Measurements from ENCODE around the gene MAEL. TPM values are rescaled to one million over a fixed set of nuclear protein-coding genes. Genes with fewer than 3 reads are reported as not detected.

The MAEL gene
- polyA plus RNA-seq, 3 donors = not detected

- H3K4me3 Mint-ChIP-seq = no peak overlapping the region
- Histone ChIP-seq H3K4me1 (ENCODE audit: control insufficient read depth in 1 of 2, insufficient read depth in 2 of 2, low read length in 2 of 2) (no peaks in the 10 kb centered on the region), H3K9me3 (replicated peaks in 1 of 2; ENCODE audit: control insufficient read depth in 1 of 2, insufficient read depth in 1 of 2, low read length in 2 of 2) (no peaks in the 10 kb centered on the region), H3K36me3 (replicated peaks in 1 of 2; ENCODE audit: control insufficient read depth in 1 of 2, insufficient read depth in 2 of 2, low read length in 2 of 2) (no peaks in the 10 kb centered on the region), H3K79me2 (ENCODE audit: insufficient read depth, low read length) (no peaks in the 10 kb centered on the region), H4K20me1 (ENCODE audit: insufficient read depth, low read length) (no peaks in the 10 kb centered on the region), H3K9ac (ENCODE audit: insufficient read depth, low read length, poor library complexity, severe bottlenecking) (no peak overlapping the region), H3K27me3 (ENCODE audit: control insufficient read depth in 2 of 2, insufficient read depth in 2 of 2, low read length in 2 of 2) (peaks cover 0 to under 1% of the 10 kb centered on the region in 2 donors), H3K4me2 (replicated peaks; ENCODE audit: extremely low read depth, low read length, poor library complexity, severe bottlenecking) (no peak overlapping the region), H3K27ac (ENCODE audit: low read depth in 1 of 2, low read length in 2 of 2) (no peak overlapping the region), H2AFZ (ENCODE audit: insufficient read depth, low read depth, low read length, poor library complexity, severe bottlenecking) (no peak overlapping the region), H3K4me3 (replicated peaks in 1 of 3; ENCODE audit: low read depth in 2 of 3, low read length in 3 of 3) (no peak overlapping the region)
- H3K36me3 Mint-ChIP-seq = no peaks in the 10 kb centered on the region
- H3K9me3 Mint-ChIP-seq = peaks cover 0 to 2% (median 0%) of the 10 kb centered on the region in 7 donors
- WGBS (ENCODE audit: insufficient coverage) = 100% methylated on average over 1 of the region's 1 CpG
- H3K4me1 Mint-ChIP-seq = peaks cover 4% of the 10 kb centered on the region
- DNase-seq = no peak
- TF ChIP-seq CTCF (IDR thresholded peaks at IDR 0.05) = no peak
- H3K27me3 Mint-ChIP-seq (ENCODE audit: low read depth in 3 of 3) = peaks cover 2 to 7% (median 5%) of the 10 kb centered on the region in 3 donors
- H3K27ac Mint-ChIP-seq = no peak overlapping the region
- intact Hi-C loops (cut with micrococcal nuclease) = no loop called here
Observed at GRCh38 chr1:166981589-166981988, 7.5 kb upstream of the MAEL start.

DNA sequence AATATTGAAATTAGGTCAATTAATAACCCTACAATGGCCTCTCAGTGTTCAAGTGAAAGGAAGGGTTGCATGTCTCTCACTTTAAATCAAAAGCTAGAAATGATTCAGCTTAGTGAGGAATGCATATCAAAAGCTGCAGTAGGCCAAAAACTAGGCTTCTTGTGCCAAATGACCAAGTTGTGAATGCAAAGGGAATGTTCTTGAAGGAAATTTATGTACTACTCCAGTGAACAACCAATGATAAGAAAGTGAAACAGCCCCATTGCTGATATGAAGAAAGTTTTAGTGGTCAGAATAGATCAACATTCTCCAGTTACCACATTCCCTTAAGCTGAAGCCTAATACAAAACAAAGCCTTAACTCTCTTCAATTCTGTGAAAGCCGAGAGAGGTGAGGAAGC is 10.0 kb downstream of the MAEL start:
- no peak for TF ChIP-seq CTCF (IDR thresholded peaks at IDR 0.05)
- Mint-ChIP-seq H3K4me3 (no peak overlapping the region), H3K27ac (no peak overlapping the region), H3K36me3 (no peaks in the 10 kb centered on the region), H3K27me3 (ENCODE audit: low read depth in 3 of 3) (no peaks in the 10 kb centered on the region), H3K4me1 (no peaks in the 10 kb centered on the region), H3K9me3 (peaks cover 2 to 10% (median 7%) of the 10 kb centered on the region in 7 donors)
- H3K9ac ChIP-seq (ENCODE audit: insufficient read depth, low read length, poor library complexity, severe bottlenecking) = no peak overlapping the region
- no CpG with 5 or more reads among the region's 1 CpG for WGBS (ENCODE audit: insufficient coverage)
- no peaks in the 10 kb centered on the region for H4K20me1 ChIP-seq (ENCODE audit: insufficient read depth, low read length)
- H3K36me3 ChIP-seq (replicated peaks in 1 of 2; ENCODE audit: control insufficient read depth in 1 of 2, insufficient read depth in 2 of 2, low read length in 2 of 2) = no peaks in the 10 kb centered on the region
- peaks cover 3 to 10% of the 10 kb centered on the region in 2 donors for H3K9me3 ChIP-seq (replicated peaks in 1 of 2; ENCODE audit: control insufficient read depth in 1 of 2, insufficient read depth in 1 of 2, low read length in 2 of 2)
- no peaks in the 10 kb centered on the region for H3K79me2 ChIP-seq (ENCODE audit: insufficient read depth, low read length)
- H3K4me3 ChIP-seq (replicated peaks in 1 of 3; ENCODE audit: low read depth in 2 of 3, low read length in 3 of 3) = no peak overlapping the region
- no peak overlapping the region for H3K4me2 ChIP-seq (replicated peaks; ENCODE audit: extremely low read depth, low read length, poor library complexity, severe bottlenecking)
- intact Hi-C loops (cut with micrococcal nuclease) = no loop called here
- H3K4me1 ChIP-seq (ENCODE audit: control insufficient read depth in 1 of 2, insufficient read depth in 2 of 2, low read length in 2 of 2) = no peaks in the 10 kb centered on the region
- no peak overlapping the region for H2AFZ ChIP-seq (ENCODE audit: insufficient read depth, low read depth, low read length, poor library complexity, severe bottlenecking)
- no peak overlapping the region for H3K27ac ChIP-seq (ENCODE audit: low read depth in 1 of 2, low read length in 2 of 2)
- no peaks in the 10 kb centered on the region for H3K27me3 ChIP-seq (ENCODE audit: control insufficient read depth in 2 of 2, insufficient read depth in 2 of 2, low read length in 2 of 2)
- no peak for DNase-seq
